Measurements from ENCODE around the gene FOXB1. TPM values are rescaled to one million over a fixed set of nuclear protein-coding genes. Genes with fewer than 3 reads are reported as not detected.

Gene FOXB1
- total RNA-seq, 1 experiment from 2014 or later: not detected

DNA sequence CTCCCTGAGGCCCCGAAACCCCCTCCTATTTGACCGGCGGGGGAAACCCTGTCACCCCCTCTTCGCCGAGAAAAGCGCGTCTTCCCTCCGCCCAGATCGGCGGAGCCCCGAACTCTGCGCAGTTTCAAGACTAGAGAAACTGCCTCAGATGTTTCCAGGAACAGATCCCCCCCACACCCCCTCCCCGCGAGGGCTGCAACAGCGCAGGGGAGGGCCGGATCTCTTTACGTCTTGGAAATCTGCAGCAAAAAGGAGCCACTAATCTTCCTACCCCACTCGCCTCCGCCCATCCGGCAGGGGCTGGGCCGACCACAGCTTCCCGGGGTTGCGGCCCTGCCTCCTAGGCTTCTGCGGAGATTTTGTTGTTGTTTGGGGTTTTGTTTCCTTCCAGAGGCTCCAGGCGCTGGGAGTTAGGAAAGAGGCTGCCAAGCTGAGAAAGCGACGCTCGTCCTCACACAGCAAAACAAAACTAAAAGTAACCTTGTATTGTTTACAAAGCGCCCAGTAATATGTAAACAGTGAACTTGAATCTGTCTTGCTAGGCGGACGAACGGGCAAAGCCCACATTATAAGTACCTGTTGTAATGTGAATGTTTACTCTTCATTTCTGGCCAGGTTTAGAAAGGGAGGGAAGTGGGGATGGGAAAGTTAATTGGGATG lies 2.2 kb downstream of the FOXB1 start:
- no TSS peak for BruUV-seq (replicated peaks)
- POLR2A ChIA-PET (ENCODE audit: low non-redundant PET): no interaction called here

DNA sequence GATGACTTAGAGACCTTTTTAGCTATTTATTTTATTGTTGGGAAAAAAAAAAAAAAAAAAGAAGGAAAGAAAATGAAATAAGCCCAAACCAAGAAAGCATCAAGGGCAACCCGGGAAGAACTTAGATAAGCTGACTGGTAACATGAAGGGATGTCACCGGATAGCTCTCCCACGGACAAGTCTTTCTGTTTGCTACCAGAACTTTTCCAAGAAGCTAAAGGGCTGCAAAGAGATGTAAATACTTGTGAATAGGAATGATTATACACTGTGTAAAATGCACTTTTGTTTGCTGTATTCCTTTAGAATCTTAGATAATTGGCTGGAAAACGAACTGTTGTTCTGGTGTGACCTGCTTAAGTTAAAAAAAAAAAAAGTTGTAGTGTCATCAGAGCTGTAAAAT lies 2.8 kb downstream of the FOXB1 start:
- BruUV-seq (replicated peaks): no TSS peak
- Histone ChIP-seq H3K36me3 (ENCODE audit: insufficient read depth, low read length, poor library complexity, severe bottlenecking) (no peaks in the 10 kb centered on the region), H3K9me3 (ENCODE audit: low read depth, low read length, poor library complexity, severe bottlenecking) (no peaks in the 10 kb centered on the region), H3K4me3 (ENCODE audit: low read depth, low read length, poor library complexity, severe bottlenecking) (no peak overlapping the region), H3K27ac (ENCODE audit: low read depth, low read length, poor library complexity, severe bottlenecking) (no peak overlapping the region), H3K4me1 (ENCODE audit: insufficient read depth, low read length, poor library complexity, severe bottlenecking) (peaks cover 22% of the 10 kb centered on the region), H3K27me3 (replicated peaks; ENCODE audit: insufficient read depth, low read depth, low read length, poor library complexity) (peaks cover 99% of the 10 kb centered on the region)
- DNase-seq (ENCODE audit: low spot score): no peak
- CTCF ChIA-PET: no interaction called here
- intact Hi-C loops (cut with micrococcal nuclease; ENCODE audit: unreplicated experiment): loop anchor here (10.0 kb wide), 1 partner anchor 318 kb away; no protein-coding TSS in a partner anchor
- POLR2A ChIA-PET (ENCODE audit: low non-redundant PET): no interaction called here
- no peak for TF ChIP-seq EZH2 (IDR thresholded peaks at IDR 0.05; ENCODE audit: borderline replicate concordance, low read depth, low read length, poor library complexity, severe bottlenecking)
- TF ChIP-seq, protein P1, sequence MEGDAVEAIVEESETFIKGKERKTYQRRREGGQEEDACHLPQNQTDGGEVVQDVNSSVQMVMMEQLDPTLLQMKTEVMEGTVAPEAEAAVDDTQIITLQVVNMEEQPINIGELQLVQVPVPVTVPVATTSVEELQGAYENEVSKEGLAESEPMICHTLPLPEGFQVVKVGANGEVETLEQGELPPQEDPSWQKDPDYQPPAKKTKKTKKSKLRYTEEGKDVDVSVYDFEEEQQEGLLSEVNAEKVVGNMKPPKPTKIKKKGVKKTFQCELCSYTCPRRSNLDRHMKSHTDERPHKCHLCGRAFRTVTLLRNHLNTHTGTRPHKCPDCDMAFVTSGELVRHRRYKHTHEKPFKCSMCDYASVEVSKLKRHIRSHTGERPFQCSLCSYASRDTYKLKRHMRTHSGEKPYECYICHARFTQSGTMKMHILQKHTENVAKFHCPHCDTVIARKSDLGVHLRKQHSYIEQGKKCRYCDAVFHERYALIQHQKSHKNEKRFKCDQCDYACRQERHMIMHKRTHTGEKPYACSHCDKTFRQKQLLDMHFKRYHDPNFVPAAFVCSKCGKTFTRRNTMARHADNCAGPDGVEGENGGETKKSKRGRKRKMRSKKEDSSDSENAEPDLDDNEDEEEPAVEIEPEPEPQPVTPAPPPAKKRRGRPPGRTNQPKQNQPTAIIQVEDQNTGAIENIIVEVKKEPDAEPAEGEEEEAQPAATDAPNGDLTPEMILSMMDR (conservative IDR thresholded peaks at IDR 0.05; ENCODE audit: low read depth, low read length): no peak

More for the DNA sequence above, 2.2 kb downstream of the FOXB1 start:
- H3K27ac ChIP-seq (ENCODE audit: low read depth, low read length, poor library complexity, severe bottlenecking): no peak overlapping the region
- CTCF ChIA-PET: no interaction called here
- peaks cover 22% of the 10 kb centered on the region for H3K4me1 ChIP-seq (ENCODE audit: insufficient read depth, low read length, poor library complexity, severe bottlenecking)
- TF ChIP-seq EZH2 (IDR thresholded peaks at IDR 0.05; ENCODE audit: borderline replicate concordance, low read depth, low read length, poor library complexity, severe bottlenecking): peak; percentile 76
- TF ChIP-seq, protein P1 (conservative IDR thresholded peaks at IDR 0.05; ENCODE audit: low read depth, low read length): no peak
- peak; percentile 35 for DNase-seq (ENCODE audit: low spot score)
- no peaks in the 10 kb centered on the region for H3K9me3 ChIP-seq (ENCODE audit: low read depth, low read length, poor library complexity, severe bottlenecking)
- no peaks in the 10 kb centered on the region for H3K36me3 ChIP-seq (ENCODE audit: insufficient read depth, low read length, poor library complexity, severe bottlenecking)
- peak overlapping the region; percentile 37 for H3K4me3 ChIP-seq (ENCODE audit: low read depth, low read length, poor library complexity, severe bottlenecking)
- peaks cover 99% of the 10 kb centered on the region for H3K27me3 ChIP-seq (replicated peaks; ENCODE audit: insufficient read depth, low read depth, low read length, poor library complexity)
- intact Hi-C loops (cut with micrococcal nuclease; ENCODE audit: unreplicated experiment): loop anchor here (10.0 kb wide), 1 partner anchor 318 kb away; no protein-coding TSS in a partner anchor

DNA sequence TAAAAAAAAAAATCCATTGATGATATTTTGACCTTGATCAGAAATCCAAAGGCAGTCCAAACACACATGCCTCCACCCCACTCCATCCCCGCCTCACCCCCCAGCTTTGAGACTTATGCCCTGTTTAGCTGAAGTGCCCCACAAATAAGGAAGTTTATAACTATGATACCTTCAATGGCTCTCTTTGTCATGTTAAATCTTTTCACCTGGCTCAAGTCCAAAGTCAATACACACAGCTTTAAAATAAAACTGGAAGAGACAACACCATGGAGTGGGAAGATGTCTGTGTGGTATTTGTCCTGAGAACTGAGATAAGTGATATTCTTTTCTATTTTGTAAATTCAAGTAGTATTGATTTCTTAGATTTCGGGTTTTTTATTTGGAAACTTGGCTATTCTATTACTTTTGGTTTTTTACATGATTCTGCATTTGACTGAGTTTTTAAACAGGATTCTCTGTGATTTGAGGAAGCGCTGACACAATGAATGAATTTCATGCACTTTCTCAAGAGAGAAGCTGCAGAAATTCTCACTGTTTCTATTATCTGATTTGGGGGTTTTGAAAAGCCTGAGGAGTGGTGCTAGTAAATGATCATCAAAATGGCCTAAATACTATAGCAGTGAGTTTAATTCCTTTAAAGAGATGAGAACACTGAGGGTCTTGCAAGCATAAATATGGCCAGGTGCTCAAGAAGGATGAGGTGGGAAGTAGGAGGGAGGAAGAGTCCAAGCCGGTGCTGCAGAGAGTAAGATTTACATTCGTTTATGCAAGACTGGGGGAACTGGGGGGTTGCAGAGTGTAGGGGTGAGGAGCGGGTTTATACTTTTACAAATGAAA lies 5.2 kb downstream of the FOXB1 start:
- Histone ChIP-seq H3K27ac (ENCODE audit: low read depth, low read length, poor library complexity, severe bottlenecking) (no peak overlapping the region), H3K4me3 (ENCODE audit: low read depth, low read length, poor library complexity, severe bottlenecking) (no peak overlapping the region), H3K36me3 (ENCODE audit: insufficient read depth, low read length, poor library complexity, severe bottlenecking) (no peaks in the 10 kb centered on the region), H3K9me3 (ENCODE audit: low read depth, low read length, poor library complexity, severe bottlenecking) (no peaks in the 10 kb centered on the region), H3K4me1 (ENCODE audit: insufficient read depth, low read length, poor library complexity, severe bottlenecking) (peaks cover 17% of the 10 kb centered on the region), H3K27me3 (replicated peaks; ENCODE audit: insufficient read depth, low read depth, low read length, poor library complexity) (peaks cover 100% of the 10 kb centered on the region)
- TF ChIP-seq, protein P1 (conservative IDR thresholded peaks at IDR 0.05; ENCODE audit: low read depth, low read length): no peak
- TF ChIP-seq EZH2 (IDR thresholded peaks at IDR 0.05; ENCODE audit: borderline replicate concordance, low read depth, low read length, poor library complexity, severe bottlenecking): peak; percentile 42
- ChIA-PET CTCF (no interaction called here), POLR2A (ENCODE audit: low non-redundant PET) (no interaction called here)
- intact Hi-C loops (cut with micrococcal nuclease; ENCODE audit: unreplicated experiment): loop anchor here (10.0 kb wide), 1 partner anchor 315 kb away; no protein-coding TSS in a partner anchor
- no TSS peak for BruUV-seq (replicated peaks)
- DNase-seq (ENCODE audit: low spot score): no peak
